ENCODE measurements around the gene ZNF599.
A peak's percentile ranks its signal among the peaks of the same experiment; 100 is the strongest.
"Not testable (repeated sequence)": the region's sequence is repeated elsewhere in the genome, so short reads cannot be mapped to it uniquely, and the experiment has no call there.

The ZNF599 gene

GRCh38 chr19:34772697-34773554 is at the start of gene ZNF599:
Gene ZNF599, minus strand, starts transcription at chr19:34773215. Its CDS starts 374 bp downstream, at chr19:34772841.
- DNase-seq: peak; percentile 87

GRCh38 chr19:34818270-34818669 is 45.3 kb upstream of the ZNF599 start:
- DNase-seq: no peak

GRCh38 chr19:34816708-34817107 is 43.7 kb upstream of the ZNF599 start:
- DNase-seq: no peak

GRCh38 chr19:34808566-34808965 is 35.6 kb upstream of the ZNF599 start:
- DNase-seq: no peak

GRCh38 chr19:34806976-34807860 is 34.2 kb upstream of the ZNF599 start:
- no peak for DNase-seq

- DNase-seq: no peak
Measured at GRCh38 chr19:34804115-34804514, 31.1 kb upstream of the ZNF599 start.

GRCh38 chr19:34796953-34797352 is 23.9 kb upstream of the ZNF599 start:
- not testable (repeated sequence) for DNase-seq

- no peak for DNase-seq
Measured at GRCh38 chr19:34794066-34794960, 21.3 kb upstream of the ZNF599 start.

GRCh38 chr19:34793565-34793964 is 20.6 kb upstream of the ZNF599 start:
- no peak for DNase-seq

- no peak for DNase-seq
Measured at GRCh38 chr19:34788074-34788473, 15.1 kb upstream of the ZNF599 start.

GRCh38 chr19:34787059-34787824 is 14.2 kb upstream of the ZNF599 start:
- no peak for DNase-seq

GRCh38 chr19:34786236-34786635 is 13.2 kb upstream of the ZNF599 start:
- no peak for DNase-seq

- DNase-seq: no peak
Measured at GRCh38 chr19:34779652-34780051, 6.6 kb upstream of the ZNF599 start.

GRCh38 chr19:34778342-34778741 is 5.3 kb upstream of the ZNF599 start:
- no peak for DNase-seq

- no peak for DNase-seq
Measured at GRCh38 chr19:34774857-34775256, 1.8 kb upstream of the ZNF599 start.

- DNase-seq: no peak
Measured at GRCh38 chr19:34773555-34773864, 495 bp upstream of the ZNF599 start.

GRCh38 chr19:34767951-34768350 is 5.1 kb downstream of the ZNF599 start:
- no peak for DNase-seq

- DNase-seq: no peak
Measured at GRCh38 chr19:34766386-34766785, 6.6 kb downstream of the ZNF599 start.

GRCh38 chr19:34759218-34759917 is 13.6 kb downstream of the ZNF599 start:
- no peak for DNase-seq

GRCh38 chr19:34757441-34757840 is 15.6 kb downstream of the ZNF599 start:
- DNase-seq: no peak

GRCh38 chr19:34744896-34745690 is 27.9 kb downstream of the ZNF599 start:
- no peak for DNase-seq

Data from activated CD4-positive, alpha-beta T cell treated with anti-CD3 and anti-CD28 coated beads, Interleukin-2, amount 50 U/mL, for 1 hour (primary cell).